ENCODE measurements around the gene LMO7.
"Not testable (repeated sequence)": the region's sequence is repeated elsewhere in the genome, so short reads cannot be mapped to it uniquely, and the experiment has no call there.

Gene LMO7

GRCh38 chr13:75762955-75763354 is 126.8 kb downstream of the LMO7 start:
- Mint-ChIP-seq H3K4me3 (peak overlapping the region; percentile 69 to 81), H3K27ac (peak overlapping the region in 1 of 2 donors; percentile 95), H3K27me3 (no peaks in the 10 kb centered on the region), H3K9me3 (peaks cover 0 to 4% of the 10 kb centered on the region in 2 donors), H3K4me1 (peaks cover 77% of the 10 kb centered on the region)
- no peak for DNase-seq
- ATAC-seq = no peak

GRCh38 chr13:75763512-75763911 is 127.4 kb downstream of the LMO7 start:
- DNase-seq (no peak), ATAC-seq (no peak)
- Mint-ChIP-seq H3K9me3 (peaks cover 0 to 4% of the 10 kb centered on the region in 2 donors), H3K4me3 (peak overlapping the region; percentile 45 to 81), H3K4me1 (peaks cover 80% of the 10 kb centered on the region), H3K27me3 (no peaks in the 10 kb centered on the region), H3K27ac (peak overlapping the region in 1 of 2 donors; percentile 13)

GRCh38 chr13:75764251-75764925 is 128.3 kb downstream of the LMO7 start:
- H3K27ac Mint-ChIP-seq = no peak overlapping the region
- H3K4me3 Mint-ChIP-seq = peak overlapping the region in 1 of 2 donors; percentile 53
- no peak for DNase-seq
- peaks cover 74% of the 10 kb centered on the region for H3K4me1 Mint-ChIP-seq
- no peaks in the 10 kb centered on the region for H3K9me3 Mint-ChIP-seq
- no peaks in the 10 kb centered on the region for H3K27me3 Mint-ChIP-seq
- no peak for ATAC-seq

DNA sequence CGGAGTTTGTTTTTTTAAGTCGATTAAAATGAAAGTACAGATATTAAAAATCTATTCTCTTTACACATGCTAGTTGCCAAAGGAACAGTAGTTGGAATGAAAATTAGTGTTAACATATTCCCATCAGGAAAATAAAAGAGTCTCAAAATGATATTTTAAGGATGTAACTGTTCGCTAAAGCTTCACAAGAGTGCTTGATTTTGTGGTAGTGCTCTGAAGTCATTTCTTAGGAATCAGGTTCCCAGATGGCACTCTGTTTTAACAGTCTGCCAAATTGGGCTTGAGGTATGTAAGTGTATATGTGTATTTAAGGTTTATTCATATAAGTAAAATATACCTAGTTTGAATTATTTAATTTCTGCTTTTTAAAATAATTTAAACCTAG is 128.8 kb downstream of the LMO7 start:
- no peaks in the 10 kb centered on the region for H3K27me3 Mint-ChIP-seq
- ATAC-seq (no peak), DNase-seq (no peak)
- no peak overlapping the region for H3K27ac Mint-ChIP-seq
- H3K9me3 Mint-ChIP-seq = no peaks in the 10 kb centered on the region
- no peak overlapping the region for H3K4me3 Mint-ChIP-seq
- peaks cover 72% of the 10 kb centered on the region for H3K4me1 Mint-ChIP-seq

- Mint-ChIP-seq H3K4me1 (peaks cover 79% of the 10 kb centered on the region), H3K27ac (peak overlapping the region; percentile 78 to 92), H3K27me3 (no peaks in the 10 kb centered on the region), H3K9me3 (no peaks in the 10 kb centered on the region), H3K4me3 (peak overlapping the region; percentile 30 to 71)
- ATAC-seq (no peak), DNase-seq (no peak)
Observed at GRCh38 chr13:75766636-75767035, 130.5 kb downstream of the LMO7 start.

GRCh38 chr13:75769141-75769905 is 133.2 kb downstream of the LMO7 start:
- H3K9me3 Mint-ChIP-seq = peaks cover 11% of the 10 kb centered on the region in 2 donors
- no peaks in the 10 kb centered on the region for H3K27me3 Mint-ChIP-seq
- DNase-seq (no peak), ATAC-seq (no peak)
- H3K4me3 Mint-ChIP-seq = no peak overlapping the region
- H3K4me1 Mint-ChIP-seq = peaks cover 76% of the 10 kb centered on the region
- no peak overlapping the region for H3K27ac Mint-ChIP-seq

GRCh38 chr13:75770164-75770563 is 134.0 kb downstream of the LMO7 start:
- Mint-ChIP-seq H3K9me3 (peaks cover 11% of the 10 kb centered on the region in 2 donors), H3K27me3 (no peaks in the 10 kb centered on the region), H3K4me1 (peaks cover 72% of the 10 kb centered on the region), H3K4me3 (no peak overlapping the region), H3K27ac (peak overlapping the region in 1 of 2 donors; percentile 93)
- ATAC-seq (no peak), DNase-seq (no peak)

DNA sequence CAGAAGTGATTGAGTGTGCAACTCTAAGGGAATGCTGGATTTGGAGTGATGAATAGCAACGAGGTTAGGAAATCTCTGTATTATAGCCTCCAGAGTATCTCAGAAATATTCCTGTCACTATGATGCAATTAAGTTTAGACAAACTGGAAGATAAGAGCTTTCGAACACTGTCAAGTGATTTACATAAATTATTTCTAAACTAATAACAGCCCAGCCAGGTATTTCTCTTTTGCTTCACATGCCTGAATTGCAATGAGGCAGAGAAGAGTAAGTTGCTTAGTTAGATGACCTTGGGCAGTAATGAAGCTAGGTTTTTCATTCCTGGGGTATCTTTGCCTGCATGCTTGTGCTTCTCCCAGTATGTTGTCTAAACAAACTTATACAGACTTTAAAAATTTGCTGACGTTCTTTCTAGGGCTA is 134.5 kb downstream of the LMO7 start:
- H3K27ac Mint-ChIP-seq = peak overlapping the region in 1 of 2 donors; percentile 72
- ATAC-seq (no peak), DNase-seq (no peak)

GRCh38 chr13:75771226-75771625 is 135.1 kb downstream of the LMO7 start:
- peak overlapping the region in 1 of 2 donors; percentile 22 for H3K4me3 Mint-ChIP-seq
- peaks cover 11% of the 10 kb centered on the region in 2 donors for H3K9me3 Mint-ChIP-seq
- peak overlapping the region in 1 of 2 donors; percentile 69 for H3K27ac Mint-ChIP-seq
- H3K27me3 Mint-ChIP-seq = no peaks in the 10 kb centered on the region
- ATAC-seq (no peak), DNase-seq (no peak)
- H3K4me1 Mint-ChIP-seq = peaks cover 61% of the 10 kb centered on the region

More for the DNA sequence above, 134.5 kb downstream of the LMO7 start:
- Mint-ChIP-seq H3K9me3 (peaks cover 11% of the 10 kb centered on the region in 2 donors), H3K4me1 (peaks cover 68% of the 10 kb centered on the region), H3K27me3 (no peaks in the 10 kb centered on the region), H3K4me3 (peak overlapping the region in 1 of 2 donors; percentile 22)

DNA sequence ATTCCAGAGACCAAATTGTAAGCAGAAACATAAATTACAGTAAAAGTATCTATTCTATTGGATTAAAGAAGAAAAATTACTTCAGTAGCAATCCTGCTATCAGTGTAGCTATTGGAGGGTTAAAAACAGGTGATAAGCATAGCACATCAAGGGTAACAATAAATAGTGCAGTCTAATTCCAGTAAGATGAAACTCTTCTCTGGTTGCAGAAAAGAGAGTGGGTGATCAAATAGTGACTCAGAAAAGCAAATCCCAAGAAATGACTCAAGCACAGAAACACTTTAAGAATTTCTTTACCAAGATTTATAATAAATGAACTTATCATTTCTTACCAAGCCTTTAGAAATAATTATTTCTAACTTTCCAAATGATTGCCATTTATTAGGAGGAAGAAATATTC is 135.7 kb downstream of the LMO7 start:
- DNase-seq = no peak
- no peaks in the 10 kb centered on the region for H3K27me3 Mint-ChIP-seq
- peak overlapping the region; percentile 23 to 87 for H3K27ac Mint-ChIP-seq
- peak overlapping the region in 1 of 2 donors; percentile 48 for H3K4me3 Mint-ChIP-seq
- H3K9me3 Mint-ChIP-seq = peaks cover 11% of the 10 kb centered on the region in 2 donors
- peaks cover 55% of the 10 kb centered on the region for H3K4me1 Mint-ChIP-seq
- peak; percentile 94 for ATAC-seq

- Mint-ChIP-seq H3K9me3 (peaks cover 11 to 17% of the 10 kb centered on the region in 2 donors), H3K4me1 (peaks cover 36% of the 10 kb centered on the region)
- ATAC-seq = no peak
Observed at GRCh38 chr13:75774176-75774575, 138.0 kb downstream of the LMO7 start.

GRCh38 chr13:75776550-75776949 is 140.4 kb downstream of the LMO7 start:
- no peak overlapping the region for H3K27ac Mint-ChIP-seq
- H3K27me3 Mint-ChIP-seq = no peaks in the 10 kb centered on the region
- ATAC-seq = no peak
- peaks cover 20% of the 10 kb centered on the region for H3K4me1 Mint-ChIP-seq
- no peak overlapping the region for H3K4me3 Mint-ChIP-seq
- no peak for DNase-seq
- H3K9me3 Mint-ChIP-seq = peaks cover 11 to 30% of the 10 kb centered on the region in 2 donors

More at GRCh38 chr13:75774176-75774575, 138.0 kb downstream of the LMO7 start:
- DNase-seq = no peak
- no peaks in the 10 kb centered on the region for H3K27me3 Mint-ChIP-seq
- H3K27ac Mint-ChIP-seq = no peak overlapping the region
- no peak overlapping the region for H3K4me3 Mint-ChIP-seq

- no peak overlapping the region for H3K4me3 Mint-ChIP-seq
- H3K27me3 Mint-ChIP-seq = no peaks in the 10 kb centered on the region
- ATAC-seq (no peak), DNase-seq (no peak)
- H3K4me1 Mint-ChIP-seq = peaks cover 11% of the 10 kb centered on the region
- H3K27ac Mint-ChIP-seq = no peak overlapping the region
- H3K9me3 Mint-ChIP-seq = peaks cover 0 to 18% of the 10 kb centered on the region in 2 donors
Observed at GRCh38 chr13:75779393-75779792, 143.3 kb downstream of the LMO7 start.

GRCh38 chr13:75780103-75780502 is 144.0 kb downstream of the LMO7 start:
- Mint-ChIP-seq H3K4me1 (peaks cover 11% of the 10 kb centered on the region), H3K9me3 (peaks cover 0 to 18% of the 10 kb centered on the region in 2 donors)
- not testable (repeated sequence) for H3K4me3 Mint-ChIP-seq, H3K27me3 Mint-ChIP-seq, H3K27ac Mint-ChIP-seq, ATAC-seq, DNase-seq

- Mint-ChIP-seq H3K9me3 (peaks cover 0 to 18% of the 10 kb centered on the region in 2 donors), H3K4me1 (peaks cover 11% of the 10 kb centered on the region), H3K4me3 (no peak overlapping the region), H3K27me3 (no peaks in the 10 kb centered on the region), H3K27ac (no peak overlapping the region)
- DNase-seq = no peak
- ATAC-seq = no peak
Observed at GRCh38 chr13:75782985-75783384, 146.9 kb downstream of the LMO7 start.

GRCh38 chr13:75784003-75784402 is 147.9 kb downstream of the LMO7 start:
- Mint-ChIP-seq H3K27me3 (no peaks in the 10 kb centered on the region), H3K4me1 (peaks cover 11% of the 10 kb centered on the region), H3K9me3 (peaks cover 0 to 15% of the 10 kb centered on the region in 2 donors), H3K27ac (peak overlapping the region in 1 of 2 donors; percentile 62), H3K4me3 (no peak overlapping the region)
- DNase-seq = no peak
- no peak for ATAC-seq
